HEK293T (cell line): ENCODE data around the gene BAHD1.

Source experiments
- CTCF ChIA-PET: fragments of 350-600 bp; formaldehyde crosslinking; extraction: SDS; loops from one replicate; lab custom pipeline; 2021; ENCODE audit warnings: antibody characterized with exemption, inconsistent platforms; lab: Yijun Ruan, JAX
- POLR2A ChIA-PET: fragments of 350-600 bp; formaldehyde crosslinking; extraction: SDS; loops from one replicate; lab custom pipeline; 2020; ENCODE audit warnings: antibody characterized with exemption, inconsistent platforms; lab: Yijun Ruan, JAX
- DNase-seq: peaks from one replicate; pipeline ENCODE4 v3.0.0; 2012; ENCODE audit warnings: mixed read lengths; ENCODE audit errors: extremely low spot score
- ARNT ChIP-seq: fragments of 450-650 bp; IDR thresholded peaks from 2 replicates; pipeline ENCODE4 v1.6.1; 2017; ENCODE audit warnings: mild to moderate bottlenecking
- BHLHE40 ChIP-seq: fragments of 450-650 bp; IDR thresholded peaks from 2 replicates; pipeline ENCODE4 v1.6.1; 2016; ENCODE audit warnings: mild to moderate bottlenecking, moderate library complexity, borderline replicate concordance
- CTBP1 ChIP-seq: fragments of 450-650 bp; IDR thresholded peaks from 2 replicates; pipeline ENCODE4 v1.6.1; 2016; ENCODE audit warnings: borderline replicate concordance
- ELF4 ChIP-seq: fragments of 450-650 bp; IDR thresholded peaks from 2 replicates; pipeline ENCODE4 v1.6.1; 2017; ENCODE audit warnings: antibody characterized with exemption
- FOXA1 ChIP-seq: fragments of 450-650 bp; IDR thresholded peaks from 2 replicates; pipeline ENCODE4 v1.6.1; 2016; ENCODE audit warnings: mild to moderate bottlenecking
- FOXK2 ChIP-seq: fragments of 450-650 bp; IDR thresholded peaks from 2 replicates; pipeline ENCODE4 v1.6.1; 2016; ENCODE audit warnings: mild to moderate bottlenecking
- FOXM1 ChIP-seq: fragments of 450-650 bp; IDR thresholded peaks from 2 replicates; pipeline ENCODE4 v1.6.1; 2017; ENCODE audit warnings: mild to moderate bottlenecking, borderline replicate concordance
- HDGF ChIP-seq: fragments of 450-650 bp; IDR thresholded peaks from 2 replicates; pipeline ENCODE4 v1.6.1; 2017; ENCODE audit warnings: antibody characterized with exemption, borderline replicate concordance
- L3MBTL2 ChIP-seq: fragments of 450-650 bp; conservative IDR thresholded peaks from 2 replicates; pipeline ENCODE4 v1.6.1; 2016; ENCODE audit warnings: mild to moderate bottlenecking
- LEF1 ChIP-seq: fragments of 450-650 bp; IDR thresholded peaks from 2 replicates; pipeline ENCODE4 v1.6.1; 2017; ENCODE audit warnings: mild to moderate bottlenecking, borderline replicate concordance
- NFRKB ChIP-seq: fragments of 450-650 bp; IDR thresholded peaks from 2 replicates; pipeline ENCODE4 v1.6.1; 2016; ENCODE audit warnings: mild to moderate bottlenecking, moderate library complexity
- PKNOX1 ChIP-seq: fragments of 450-650 bp; IDR thresholded peaks from 2 replicates; pipeline ENCODE4 v1.6.1; 2016
- SP1 ChIP-seq: fragments of 450-650 bp; IDR thresholded peaks from 2 replicates; pipeline ENCODE4 v1.6.1; 2017
- SUZ12 ChIP-seq: fragments of 450-650 bp; IDR thresholded peaks from 2 replicates; pipeline ENCODE4 v1.6.1; 2016; ENCODE audit warnings: mild to moderate bottlenecking
- TARDBP ChIP-seq: fragments of 450-650 bp; IDR thresholded peaks from 2 replicates; pipeline ENCODE4 v1.6.1; 2016
- ZNF384 ChIP-seq: fragments of 450-650 bp; IDR thresholded peaks from 2 replicates; pipeline ENCODE4 v1.6.1; 2016

Gene BAHD1

GRCh38 chr15:40487816-40488682 is 47.3 kb downstream of the BAHD1 start:
- CTCF ChIA-PET = interaction anchor here (0.7 kb wide), 1 partner anchor 12 kb away, joined by 3 read pairs; no protein-coding TSS in a partner anchor
- DNase-seq = no peak
- POLR2A ChIA-PET = no interaction called here
- TF ChIP-seq TARDBP = no peak
- no peak for TF ChIP-seq ZNF384
- TF ChIP-seq PKNOX1 = no peak
- TF ChIP-seq HDGF = no peak
- TF ChIP-seq ARNT = no peak
- no peak for TF ChIP-seq SP1
- no peak for TF ChIP-seq SUZ12
- TF ChIP-seq FOXM1 = no peak
- no peak for TF ChIP-seq L3MBTL2
- TF ChIP-seq FOXK2 = no peak
- no peak for TF ChIP-seq ELF4
- TF ChIP-seq BHLHE40 = no peak
- no peak for TF ChIP-seq FOXA1
- TF ChIP-seq LEF1 = no peak
- no peak for TF ChIP-seq CTBP1
- no peak for TF ChIP-seq NFRKB

DNA sequence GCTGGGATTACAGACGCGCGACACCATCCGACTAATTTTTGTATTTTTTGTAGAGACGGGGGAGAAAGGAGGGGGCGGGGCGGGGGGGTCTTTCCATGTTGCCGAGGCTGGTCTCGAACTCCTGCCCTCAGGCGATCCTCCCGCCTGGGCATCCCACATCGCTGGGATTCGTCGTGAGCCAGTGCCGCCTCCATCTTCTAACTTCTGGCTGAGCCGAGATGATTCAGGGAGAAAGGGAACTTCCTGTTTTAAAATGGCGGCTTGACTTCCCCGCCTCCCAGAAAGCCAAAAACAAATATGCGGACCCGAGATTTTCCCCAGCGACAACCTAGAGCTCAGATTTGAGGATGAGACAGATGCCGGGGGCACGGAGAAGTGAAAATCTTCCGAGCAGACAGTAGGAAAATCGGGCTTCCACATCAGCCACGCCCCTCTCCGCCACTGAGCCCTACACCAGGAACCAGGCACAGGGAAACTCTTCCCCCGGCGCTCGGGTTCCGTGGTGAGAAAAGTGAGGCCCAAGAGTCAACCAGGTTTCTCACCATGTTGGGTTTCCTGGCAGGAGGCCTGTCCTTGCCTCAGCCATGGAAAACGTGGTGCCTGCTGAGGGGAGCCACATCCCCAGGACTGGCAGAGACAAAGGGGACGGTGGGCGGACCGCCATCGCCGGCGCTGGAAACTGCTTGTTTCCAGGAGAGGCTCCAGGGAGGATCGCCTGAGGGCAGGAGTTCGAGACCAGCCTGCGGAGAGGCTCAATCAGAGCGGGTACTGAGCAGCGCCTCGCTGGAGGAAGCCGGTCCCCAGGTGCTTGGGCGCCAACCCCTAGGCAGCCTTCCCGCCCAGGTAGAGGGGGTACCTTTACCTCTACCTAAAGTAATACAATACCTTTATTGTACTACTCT is 48.8 kb downstream of the BAHD1 start:
- POLR2A ChIA-PET = no interaction called here
- CTCF ChIA-PET = interaction anchor here (0.7 kb wide), 1 partner anchor 16 kb away, joined by 3 read pairs; no protein-coding TSS in a partner anchor
- no peak for TF ChIP-seq HDGF
- no peak for TF ChIP-seq BHLHE40
- TF ChIP-seq ZNF384 = no peak
- no peak for TF ChIP-seq SP1
- no peak for TF ChIP-seq FOXA1
- TF ChIP-seq CTBP1 = no peak
- TF ChIP-seq PKNOX1 = no peak
- TF ChIP-seq ELF4 = no peak
- TF ChIP-seq SUZ12 = no peak
- no peak for TF ChIP-seq ARNT
- TF ChIP-seq TARDBP = no peak
- no peak for TF ChIP-seq LEF1
- no peak for TF ChIP-seq FOXK2
- no peak for TF ChIP-seq NFRKB
- DNase-seq = no peak

DNA sequence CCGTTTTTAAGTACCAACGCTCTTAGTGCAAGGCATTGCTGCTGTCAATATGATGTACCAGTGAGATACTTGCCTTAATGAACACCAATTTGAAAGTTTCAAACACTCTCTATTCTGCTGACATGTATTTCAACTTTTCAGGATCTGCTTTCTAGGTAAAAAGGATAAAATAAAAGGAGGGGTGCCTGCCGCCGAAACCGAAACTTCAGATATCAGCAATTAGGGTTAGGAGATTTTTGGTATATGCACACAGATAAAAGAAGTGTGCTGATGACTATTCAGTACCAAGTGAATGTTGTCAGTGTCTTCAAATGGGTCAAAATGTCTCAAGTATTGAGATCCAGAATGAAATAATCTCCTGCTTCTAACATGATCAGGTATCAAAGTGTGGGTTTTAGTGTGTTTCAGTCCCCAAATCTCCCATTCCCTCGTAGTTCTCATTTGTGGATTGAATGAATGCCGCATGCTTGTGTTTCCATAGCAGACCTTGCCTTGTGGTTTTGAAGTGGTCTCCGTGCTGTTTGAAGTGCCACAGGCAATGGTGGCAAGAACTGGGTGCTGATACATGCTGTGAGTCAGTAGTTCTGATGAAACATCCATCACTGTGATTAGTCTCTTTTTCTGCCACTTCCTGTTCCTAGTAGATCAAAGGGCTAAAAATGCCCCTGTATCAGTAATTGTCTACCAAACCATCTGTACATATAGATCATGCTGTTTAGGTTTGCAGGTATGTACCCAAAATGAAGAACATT is 52.5 kb downstream of the BAHD1 start:
- no peak for DNase-seq
- ChIA-PET CTCF (no interaction called here), POLR2A (no interaction called here)
- TF ChIP-seq SP1 (no peak), LEF1 (no peak)

- DNase-seq = no peak
- ChIA-PET POLR2A (no interaction called here), CTCF (no interaction called here)
- TF ChIP-seq HDGF = no peak
- no peak for TF ChIP-seq SUZ12
- no peak for TF ChIP-seq FOXK2
- TF ChIP-seq L3MBTL2 = no peak
- TF ChIP-seq TARDBP = no peak
Observed at GRCh38 chr15:40495516-40495915, 54.8 kb downstream of the BAHD1 start.

DNA sequence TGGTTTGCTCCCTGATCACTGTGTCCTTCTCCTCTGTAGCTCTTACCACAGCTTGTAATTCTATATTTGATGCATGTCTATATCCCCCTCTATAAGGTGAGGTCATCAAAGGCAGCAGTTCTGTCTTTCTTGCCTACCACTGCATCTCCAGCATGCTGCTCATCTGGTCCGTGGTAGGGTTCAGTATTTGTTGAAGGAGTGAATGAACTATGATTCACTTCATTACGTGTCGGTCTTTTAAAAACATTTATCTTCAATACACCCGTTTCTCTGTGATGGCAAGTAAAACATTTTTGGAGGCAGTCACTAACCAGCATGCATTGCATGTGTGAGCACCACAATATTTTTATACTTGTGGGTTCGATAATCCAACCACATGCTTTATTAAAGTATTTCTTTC is 57.7 kb downstream of the BAHD1 start:
- POLR2A ChIA-PET = interaction anchor here (1.2 kb wide), 1 partner anchor 71 kb away, joined by 4 read pairs; the partner anchor contains the start of gene RPUSD2
- CTCF ChIA-PET = no interaction called here
- TF ChIP-seq PKNOX1 = no peak
- TF ChIP-seq FOXA1 = no peak
- no peak for TF ChIP-seq ARNT
- no peak for TF ChIP-seq CTBP1
- no peak for TF ChIP-seq ELF4
- TF ChIP-seq BHLHE40 = no peak

GRCh38 chr15:40498891-40499290 is 58.1 kb downstream of the BAHD1 start:
- CTCF ChIA-PET = no interaction called here
- TF ChIP-seq FOXK2 (no peak), BHLHE40 (no peak), FOXM1 (no peak), FOXA1 (no peak), ARNT (no peak), NFRKB (no peak), CTBP1 (no peak), SUZ12 (no peak), PKNOX1 (no peak), LEF1 (no peak)
- no peak for DNase-seq
- POLR2A ChIA-PET = no interaction called here

More for the DNA sequence above, 57.7 kb downstream of the BAHD1 start:
- no peak for DNase-seq
